ENCODE data around the gene FCGR2B. TPM values are rescaled to one million over a fixed set of nuclear protein-coding genes. Genes with fewer than 3 reads are reported as not detected.

Gene FCGR2B
- total RNA-seq, 1 donor from 2014 or later: not detected

DNA sequence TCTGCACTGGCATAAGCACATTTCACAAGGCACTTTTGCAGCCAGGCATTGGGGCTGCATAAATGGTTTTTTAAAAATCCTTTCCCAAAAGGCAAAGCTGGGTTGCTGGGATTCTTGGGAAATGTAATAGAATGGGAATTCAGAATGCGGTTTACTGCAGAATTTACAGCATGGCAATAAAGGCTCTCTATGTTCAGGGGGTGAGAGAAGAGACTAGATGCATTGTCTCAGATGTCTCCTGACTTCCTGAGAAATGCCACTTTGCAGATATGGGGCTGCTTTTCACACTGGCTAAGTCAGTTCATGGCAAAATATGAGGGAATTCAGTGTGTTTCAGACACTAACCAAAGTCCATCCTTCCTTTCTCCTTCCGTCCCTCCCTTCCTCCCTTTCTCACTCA lies 13.5 kb downstream of the FCGR2B start:
- TF ChIP-seq, protein P1, sequence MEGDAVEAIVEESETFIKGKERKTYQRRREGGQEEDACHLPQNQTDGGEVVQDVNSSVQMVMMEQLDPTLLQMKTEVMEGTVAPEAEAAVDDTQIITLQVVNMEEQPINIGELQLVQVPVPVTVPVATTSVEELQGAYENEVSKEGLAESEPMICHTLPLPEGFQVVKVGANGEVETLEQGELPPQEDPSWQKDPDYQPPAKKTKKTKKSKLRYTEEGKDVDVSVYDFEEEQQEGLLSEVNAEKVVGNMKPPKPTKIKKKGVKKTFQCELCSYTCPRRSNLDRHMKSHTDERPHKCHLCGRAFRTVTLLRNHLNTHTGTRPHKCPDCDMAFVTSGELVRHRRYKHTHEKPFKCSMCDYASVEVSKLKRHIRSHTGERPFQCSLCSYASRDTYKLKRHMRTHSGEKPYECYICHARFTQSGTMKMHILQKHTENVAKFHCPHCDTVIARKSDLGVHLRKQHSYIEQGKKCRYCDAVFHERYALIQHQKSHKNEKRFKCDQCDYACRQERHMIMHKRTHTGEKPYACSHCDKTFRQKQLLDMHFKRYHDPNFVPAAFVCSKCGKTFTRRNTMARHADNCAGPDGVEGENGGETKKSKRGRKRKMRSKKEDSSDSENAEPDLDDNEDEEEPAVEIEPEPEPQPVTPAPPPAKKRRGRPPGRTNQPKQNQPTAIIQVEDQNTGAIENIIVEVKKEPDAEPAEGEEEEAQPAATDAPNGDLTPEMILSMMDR (IDR thresholded peaks at IDR 0.05; ENCODE audit: unreplicated experiment): no peak
- no peak overlapping the region for H3K27ac Mint-ChIP-seq (ENCODE audit: unreplicated experiment)
- no peaks in the 10 kb centered on the region for H3K9me3 Mint-ChIP-seq (ENCODE audit: unreplicated experiment)
- no peak overlapping the region for H3K4me3 Mint-ChIP-seq (ENCODE audit: unreplicated experiment)
- H3K27me3 Mint-ChIP-seq (ENCODE audit: unreplicated experiment): no peaks in the 10 kb centered on the region
- peaks cover 3% of the 10 kb centered on the region for H3K36me3 Mint-ChIP-seq (ENCODE audit: low read depth, unreplicated experiment)
- H3K4me1 Mint-ChIP-seq (ENCODE audit: unreplicated experiment): peaks cover 8% of the 10 kb centered on the region
- no peak for DNase-seq (ENCODE audit: low spot score)

DNA sequence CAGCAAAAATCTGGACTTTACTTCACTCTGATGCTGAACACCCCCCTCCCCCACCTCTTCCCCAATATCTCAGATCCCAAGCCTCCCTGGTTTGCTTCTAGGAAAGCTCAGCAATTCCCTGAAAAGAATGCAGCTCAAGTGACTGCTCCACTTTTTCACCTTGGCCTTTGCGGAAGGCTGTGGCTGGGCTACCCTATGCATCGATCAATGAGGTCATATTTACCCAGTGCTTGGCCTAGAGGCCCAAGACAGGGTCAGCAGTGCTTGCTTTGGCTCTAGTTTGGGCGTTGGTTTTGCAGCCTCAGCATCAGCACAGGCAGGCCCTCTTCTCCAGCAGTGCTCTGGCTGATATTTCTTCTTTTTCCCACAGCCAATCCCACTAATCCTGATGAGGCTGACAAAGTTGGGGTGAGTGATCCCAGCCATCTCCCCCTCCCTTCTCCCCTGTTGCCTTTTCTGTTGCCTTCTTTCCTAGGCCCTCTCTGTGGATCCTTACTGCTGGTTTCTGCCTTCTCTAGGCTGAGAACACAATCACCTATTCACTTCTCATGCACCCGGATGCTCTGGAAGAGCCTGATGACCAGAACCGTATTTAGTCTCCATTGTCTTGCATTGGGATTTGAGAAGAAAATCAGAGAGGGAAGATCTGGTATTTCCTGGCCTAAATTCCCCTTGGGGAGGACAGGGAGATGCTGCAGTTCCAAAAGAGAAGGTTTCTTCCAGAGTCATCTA lies 14.2 kb downstream of the FCGR2B start:
- H3K4me1 Mint-ChIP-seq (ENCODE audit: unreplicated experiment): peaks cover 6% of the 10 kb centered on the region
- TF ChIP-seq, protein P1 (IDR thresholded peaks at IDR 0.05; ENCODE audit: unreplicated experiment): no peak
- no peak overlapping the region for H3K4me3 Mint-ChIP-seq (ENCODE audit: unreplicated experiment)
- H3K27ac Mint-ChIP-seq (ENCODE audit: unreplicated experiment): no peak overlapping the region
- no peak for DNase-seq (ENCODE audit: low spot score)
- H3K9me3 Mint-ChIP-seq (ENCODE audit: unreplicated experiment): no peaks in the 10 kb centered on the region
- peaks cover 3% of the 10 kb centered on the region for H3K36me3 Mint-ChIP-seq (ENCODE audit: low read depth, unreplicated experiment)
- no peaks in the 10 kb centered on the region for H3K27me3 Mint-ChIP-seq (ENCODE audit: unreplicated experiment)

DNA sequence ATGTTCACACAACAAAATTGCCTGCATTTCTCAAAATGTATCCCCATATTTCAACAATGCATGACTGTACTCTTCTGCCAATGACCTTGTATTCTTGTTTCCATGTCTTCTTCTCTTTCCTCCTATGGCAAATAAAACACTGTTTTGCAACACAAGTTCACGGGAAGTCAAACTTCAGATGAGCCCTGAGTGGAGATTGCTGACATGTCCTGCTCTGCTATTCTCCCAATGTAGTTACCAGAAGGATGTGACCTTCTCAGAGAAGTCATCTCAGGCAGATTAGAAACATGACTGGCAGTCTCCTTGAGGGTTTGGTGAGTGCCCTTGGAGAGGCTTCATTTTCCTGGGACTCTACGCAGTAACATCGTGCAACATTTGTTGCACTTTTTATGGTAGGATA lies 15.6 kb downstream of the FCGR2B start:
- TF ChIP-seq, protein P1 (IDR thresholded peaks at IDR 0.05; ENCODE audit: unreplicated experiment): no peak
- DNase-seq (ENCODE audit: low spot score): no peak
- no peak overlapping the region for H3K4me3 Mint-ChIP-seq (ENCODE audit: unreplicated experiment)
- no peaks in the 10 kb centered on the region for H3K9me3 Mint-ChIP-seq (ENCODE audit: unreplicated experiment)
- H3K27ac Mint-ChIP-seq (ENCODE audit: unreplicated experiment): no peak overlapping the region
- H3K4me1 Mint-ChIP-seq (ENCODE audit: unreplicated experiment): no peaks in the 10 kb centered on the region
- no peaks in the 10 kb centered on the region for H3K36me3 Mint-ChIP-seq (ENCODE audit: low read depth, unreplicated experiment)
- no peaks in the 10 kb centered on the region for H3K27me3 Mint-ChIP-seq (ENCODE audit: unreplicated experiment)

DNA sequence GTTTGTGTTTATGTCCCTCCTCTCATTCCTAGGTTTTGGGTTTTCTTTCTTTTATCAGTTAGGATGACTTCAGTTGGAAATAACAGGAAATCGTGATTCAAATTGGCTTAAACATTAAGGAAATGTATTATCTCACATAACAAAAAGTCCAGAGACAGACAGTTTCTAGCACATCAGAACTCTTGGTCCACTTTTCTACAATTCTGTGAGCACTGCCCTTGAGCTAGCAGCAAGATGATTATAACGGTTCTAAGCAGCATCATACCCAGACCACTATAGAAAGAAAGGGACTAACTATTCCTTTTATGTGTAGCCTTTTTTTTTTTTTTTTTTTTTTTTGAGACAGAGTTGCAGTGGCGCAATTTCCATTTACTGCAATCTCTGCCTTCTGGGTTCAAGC lies 18.9 kb downstream of the FCGR2B start:
- Mint-ChIP-seq H3K9me3 (ENCODE audit: unreplicated experiment) (no peaks in the 10 kb centered on the region), H3K4me1 (ENCODE audit: unreplicated experiment) (no peaks in the 10 kb centered on the region), H3K27me3 (ENCODE audit: unreplicated experiment) (no peaks in the 10 kb centered on the region)

DNA sequence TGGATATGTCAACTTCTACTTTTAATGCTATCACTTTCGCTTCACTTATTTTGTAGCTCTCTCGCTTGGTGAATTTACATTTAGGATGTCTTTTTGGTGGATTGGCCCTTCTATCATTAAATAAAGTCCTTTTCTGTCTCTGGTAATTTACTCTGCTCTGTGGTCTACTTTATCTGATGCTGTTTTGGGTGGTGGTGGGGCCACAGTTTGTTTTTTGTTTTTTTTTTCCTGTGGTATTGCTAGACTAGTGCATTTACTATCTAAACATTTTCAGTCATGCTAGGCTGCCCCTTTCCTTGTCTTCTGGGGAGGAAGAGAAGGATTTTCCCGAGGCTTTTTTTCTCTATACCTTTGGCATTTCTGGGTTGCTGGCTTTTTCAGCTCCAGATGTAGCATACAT lies 26.0 kb downstream of the FCGR2B start:
- Mint-ChIP-seq H3K4me3 (ENCODE audit: unreplicated experiment) (no peak overlapping the region), H3K36me3 (ENCODE audit: low read depth, unreplicated experiment) (no peaks in the 10 kb centered on the region), H3K9me3 (ENCODE audit: unreplicated experiment) (no peaks in the 10 kb centered on the region), H3K4me1 (ENCODE audit: unreplicated experiment) (no peaks in the 10 kb centered on the region), H3K27me3 (ENCODE audit: unreplicated experiment) (no peaks in the 10 kb centered on the region), H3K27ac (ENCODE audit: unreplicated experiment) (no peak overlapping the region)
- no peak for DNase-seq (ENCODE audit: low spot score)
- TF ChIP-seq, protein P1 (IDR thresholded peaks at IDR 0.05; ENCODE audit: unreplicated experiment): no peak

More for the DNA sequence above, 18.9 kb downstream of the FCGR2B start:
- DNase-seq (ENCODE audit: low spot score): no peak
- TF ChIP-seq, protein P1 (IDR thresholded peaks at IDR 0.05; ENCODE audit: unreplicated experiment): no peak
- H3K27ac Mint-ChIP-seq (ENCODE audit: unreplicated experiment): no peak overlapping the region
- no peaks in the 10 kb centered on the region for H3K36me3 Mint-ChIP-seq (ENCODE audit: low read depth, unreplicated experiment)
- H3K4me3 Mint-ChIP-seq (ENCODE audit: unreplicated experiment): no peak overlapping the region
